ENCODE results near the gene FAM171A2. TPM values are rescaled to one million over a fixed set of nuclear protein-coding genes. Genes with fewer than 3 reads are reported as not detected.

Gene FAM171A2
- polyA plus RNA-seq, 1 donor (not counting 4 experiments of a cell fraction or from before 2014, with no cell fraction given): 0.35 TPM

DNA sequence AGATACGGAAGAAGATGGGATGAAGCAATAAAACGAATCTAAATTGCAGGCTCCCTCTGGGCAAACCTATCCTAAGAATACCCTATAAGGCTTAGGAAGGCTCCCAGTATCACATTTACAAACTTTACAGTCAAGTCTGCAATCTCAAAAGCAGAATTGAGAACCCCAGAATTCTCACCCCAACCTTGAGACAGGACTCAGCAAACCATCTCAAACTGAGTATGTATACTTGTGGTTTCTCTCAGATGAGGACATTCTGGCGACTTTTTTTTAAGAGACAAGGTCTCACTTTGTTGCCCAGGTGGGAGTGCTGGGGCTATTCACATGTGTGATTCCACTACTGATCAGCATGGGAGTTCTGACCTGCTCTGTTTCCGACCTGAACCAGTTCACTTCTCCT lies 45.1 kb upstream of the FAM171A2 start:
- no peak overlapping the region for H3K9ac ChIP-seq (ENCODE audit: control insufficient read depth, extremely low read depth, insufficient read depth, low read length)
- no peak overlapping the region for H3K27ac ChIP-seq (ENCODE audit: control insufficient read depth, insufficient read depth, low read length)
- TF ChIP-seq EZH2 (IDR thresholded peaks at IDR 0.05; ENCODE audit: low read length): no peak
- TF ChIP-seq CTCF (optimal IDR thresholded peaks at IDR 0.05 in 1 of 3, IDR thresholded peaks at IDR 0.05 in 1 of 3, conservative IDR thresholded peaks at IDR 0.05 in 1 of 3; ENCODE audit: extremely low read depth in 1 of 3, insufficient read depth in 2 of 3, low read length in 3 of 3): no peak
- DNase-seq (ENCODE audit: low read depth, low spot score) (no peak), FAIRE-seq (no peak)
- no peaks in the 10 kb centered on the region for H3K79me2 ChIP-seq (ENCODE audit: control insufficient read depth, insufficient read depth, low read length)
- dilution Hi-C loops (cut with MboI; ENCODE audit: extremely low pct_ligation_motif_present, low sequenced_read_pairs): no loop called here
- H3K4me2 ChIP-seq (ENCODE audit: control insufficient read depth, extremely low read depth, insufficient read depth, low read depth, low read length): no peak overlapping the region
- no peaks in the 10 kb centered on the region for H3K27me3 ChIP-seq (ENCODE audit: control insufficient read depth, extremely low read depth, insufficient read depth, low read length)
- H3K4me1 ChIP-seq (ENCODE audit: control insufficient read depth, extremely low read depth, insufficient read depth, low read length): no peaks in the 10 kb centered on the region
- no peaks in the 10 kb centered on the region for H3K9me3 ChIP-seq (ENCODE audit: control insufficient read depth, low read depth, low read length)
- no peaks in the 10 kb centered on the region for H3K9me1 ChIP-seq (ENCODE audit: control insufficient read depth, extremely low read depth, insufficient read depth, low read length)
- no peaks in the 10 kb centered on the region for H4K20me1 ChIP-seq (ENCODE audit: control insufficient read depth, extremely low read depth, insufficient read depth, low read length)
- H3K36me3 ChIP-seq (ENCODE audit: control insufficient read depth in 2 of 2, extremely low read depth in 1 of 2, insufficient read depth in 2 of 2, low read length in 2 of 2): peaks cover 0 to 3% of the 10 kb centered on the region in 2 experiments
- no peak overlapping the region for H3K4me3 ChIP-seq (ENCODE audit: control insufficient read depth in 2 of 3, extremely low read depth in 1 of 3, insufficient read depth in 2 of 3, low read depth in 1 of 3, low read length in 3 of 3)
- H2AFZ ChIP-seq (ENCODE audit: control insufficient read depth, low read length): no peak overlapping the region

GRCh38 chr17:44402564-44403172 lies 39.0 kb upstream of the FAM171A2 start:
- Histone ChIP-seq H3K9me1 (ENCODE audit: control insufficient read depth, extremely low read depth, insufficient read depth, low read length) (no peaks in the 10 kb centered on the region), H4K20me1 (ENCODE audit: control insufficient read depth, extremely low read depth, insufficient read depth, low read length) (no peaks in the 10 kb centered on the region), H3K36me3 (ENCODE audit: control insufficient read depth in 2 of 2, extremely low read depth in 1 of 2, insufficient read depth in 2 of 2, low read length in 2 of 2) (peaks cover 18 to 31% of the 10 kb centered on the region in 2 experiments), H3K79me2 (ENCODE audit: control insufficient read depth, insufficient read depth, low read length) (no peaks in the 10 kb centered on the region), H3K4me3 (ENCODE audit: control insufficient read depth in 2 of 3, extremely low read depth in 1 of 3, insufficient read depth in 2 of 3, low read depth in 1 of 3, low read length in 3 of 3) (no peak overlapping the region), H3K27me3 (ENCODE audit: control insufficient read depth, extremely low read depth, insufficient read depth, low read length) (no peaks in the 10 kb centered on the region), H3K4me2 (ENCODE audit: control insufficient read depth, extremely low read depth, insufficient read depth, low read depth, low read length) (no peak overlapping the region), H3K4me1 (ENCODE audit: control insufficient read depth, extremely low read depth, insufficient read depth, low read length) (no peaks in the 10 kb centered on the region), H3K27ac (ENCODE audit: control insufficient read depth, insufficient read depth, low read length) (no peak overlapping the region), H3K9me3 (ENCODE audit: control insufficient read depth, low read depth, low read length) (no peaks in the 10 kb centered on the region), H2AFZ (ENCODE audit: control insufficient read depth, low read length) (no peak overlapping the region), H3K9ac (ENCODE audit: control insufficient read depth, extremely low read depth, insufficient read depth, low read length) (no peak overlapping the region)
- FAIRE-seq (no peak), DNase-seq (ENCODE audit: low read depth, low spot score) (no peak)
- no peak for TF ChIP-seq CTCF (optimal IDR thresholded peaks at IDR 0.05 in 1 of 3, IDR thresholded peaks at IDR 0.05 in 1 of 3, conservative IDR thresholded peaks at IDR 0.05 in 1 of 3; ENCODE audit: extremely low read depth in 1 of 3, insufficient read depth in 2 of 3, low read length in 3 of 3)
- no peak for TF ChIP-seq EZH2 (IDR thresholded peaks at IDR 0.05; ENCODE audit: low read length)
- dilution Hi-C loops (cut with MboI; ENCODE audit: extremely low pct_ligation_motif_present, low sequenced_read_pairs): no loop called here

All from keratinocyte (primary cell).